ENCODE data around the gene KLF14. TPM values are rescaled to one million over a fixed set of nuclear protein-coding genes. Genes with fewer than 3 reads are reported as not detected.

KLF14 gene
- total RNA-seq, 4 donors from 2014 or later = 0.40 to 0.42 TPM; not detected in 2

DNA sequence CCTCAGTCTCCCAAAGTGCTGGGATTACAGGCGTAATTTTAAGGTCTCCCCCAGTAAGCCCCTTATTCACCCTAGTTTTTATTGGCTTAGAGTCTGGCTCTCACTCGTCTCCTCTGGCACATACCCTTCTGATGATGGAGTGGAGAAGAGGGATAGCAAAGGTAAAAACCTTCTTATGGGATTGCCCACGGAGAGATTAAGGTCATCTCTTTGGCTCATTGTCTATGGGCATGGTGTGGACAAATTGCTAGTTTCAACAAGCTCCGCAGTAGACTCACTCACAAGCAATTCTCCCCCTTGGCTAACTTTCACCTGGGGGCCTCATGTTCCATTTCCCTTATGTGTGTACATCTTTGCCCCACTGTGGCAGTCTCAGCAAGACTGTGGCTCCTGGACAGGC is 25.2 kb downstream of the KLF14 start:
- Histone ChIP-seq H3K4me1 (no peaks in the 10 kb centered on the region), H3K36me3 (no peaks in the 10 kb centered on the region), H3K27me3 (peaks cover 9% of the 10 kb centered on the region), H3K27ac (no peak overlapping the region), H3K4me3 (no peak overlapping the region), H3K9me3 (no peaks in the 10 kb centered on the region)
- WGBS = 95% methylated on average over 4 of the region's 4 CpGs
- no peak for DNase-seq (ENCODE audit: low spot score in 2 of 2)
- TF ChIP-seq POLR2A (IDR thresholded peaks at IDR 0.05) (no peak), POLR2AphosphoS5 (IDR thresholded peaks at IDR 0.05) (no peak), EP300 (IDR thresholded peaks at IDR 0.05) (no peak)
- TF ChIP-seq, protein P1, sequence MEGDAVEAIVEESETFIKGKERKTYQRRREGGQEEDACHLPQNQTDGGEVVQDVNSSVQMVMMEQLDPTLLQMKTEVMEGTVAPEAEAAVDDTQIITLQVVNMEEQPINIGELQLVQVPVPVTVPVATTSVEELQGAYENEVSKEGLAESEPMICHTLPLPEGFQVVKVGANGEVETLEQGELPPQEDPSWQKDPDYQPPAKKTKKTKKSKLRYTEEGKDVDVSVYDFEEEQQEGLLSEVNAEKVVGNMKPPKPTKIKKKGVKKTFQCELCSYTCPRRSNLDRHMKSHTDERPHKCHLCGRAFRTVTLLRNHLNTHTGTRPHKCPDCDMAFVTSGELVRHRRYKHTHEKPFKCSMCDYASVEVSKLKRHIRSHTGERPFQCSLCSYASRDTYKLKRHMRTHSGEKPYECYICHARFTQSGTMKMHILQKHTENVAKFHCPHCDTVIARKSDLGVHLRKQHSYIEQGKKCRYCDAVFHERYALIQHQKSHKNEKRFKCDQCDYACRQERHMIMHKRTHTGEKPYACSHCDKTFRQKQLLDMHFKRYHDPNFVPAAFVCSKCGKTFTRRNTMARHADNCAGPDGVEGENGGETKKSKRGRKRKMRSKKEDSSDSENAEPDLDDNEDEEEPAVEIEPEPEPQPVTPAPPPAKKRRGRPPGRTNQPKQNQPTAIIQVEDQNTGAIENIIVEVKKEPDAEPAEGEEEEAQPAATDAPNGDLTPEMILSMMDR (IDR thresholded peaks at IDR 0.05) = no peak

DNA sequence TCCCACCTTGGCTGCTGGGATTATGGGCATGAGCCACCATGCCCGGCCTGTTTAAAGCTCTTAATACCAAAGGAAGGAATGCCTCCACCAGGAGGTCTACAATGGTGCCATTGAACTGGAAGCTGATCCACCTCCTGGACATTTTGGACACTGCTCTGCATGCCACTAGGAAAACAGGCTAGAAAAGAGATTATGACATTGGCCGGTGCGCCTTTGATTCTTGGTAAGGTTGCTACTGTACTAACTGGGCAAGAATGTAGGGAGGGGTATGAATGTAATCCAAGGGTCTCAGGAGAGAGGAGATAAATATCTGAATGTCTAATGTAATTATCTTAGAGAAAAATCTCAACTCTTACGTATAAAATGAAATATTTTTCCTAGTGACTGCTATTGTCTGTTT is 26.0 kb downstream of the KLF14 start:
- no peak overlapping the region for H3K4me3 ChIP-seq
- H3K4me1 ChIP-seq = no peaks in the 10 kb centered on the region
- no peak for DNase-seq (ENCODE audit: low spot score in 2 of 2)
- TF ChIP-seq POLR2AphosphoS5 (IDR thresholded peaks at IDR 0.05) (no peak), EP300 (IDR thresholded peaks at IDR 0.05) (no peak), POLR2A (IDR thresholded peaks at IDR 0.05) (no peak)
- TF ChIP-seq, protein P1 (IDR thresholded peaks at IDR 0.05) = no peak
- no peaks in the 10 kb centered on the region for H3K36me3 ChIP-seq
- H3K27ac ChIP-seq = no peak overlapping the region
- H3K27me3 ChIP-seq = peaks cover 9% of the 10 kb centered on the region
- WGBS = 86% methylated on average over 4 of the region's 4 CpGs
- H3K9me3 ChIP-seq = no peaks in the 10 kb centered on the region

DNA sequence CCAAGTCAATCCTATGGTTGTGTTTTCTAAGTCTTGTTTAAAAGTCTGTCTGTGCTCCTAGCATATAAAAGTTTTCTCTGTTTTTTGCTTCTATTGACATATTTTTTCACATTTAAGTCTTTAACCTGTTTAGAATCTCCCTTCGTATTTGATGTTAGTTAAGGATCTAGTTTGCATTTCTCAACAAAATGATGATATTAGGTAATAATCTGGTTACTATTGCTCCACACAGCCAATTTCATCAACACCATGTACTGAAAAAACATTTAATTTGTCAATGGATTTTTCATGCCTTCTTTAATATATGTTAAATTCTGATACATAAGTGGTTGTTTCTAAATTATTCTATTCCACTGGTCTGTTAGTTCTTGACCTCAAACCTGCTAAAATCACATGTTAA is 30.2 kb downstream of the KLF14 start:
- TF ChIP-seq EP300 (IDR thresholded peaks at IDR 0.05) (no peak), POLR2A (IDR thresholded peaks at IDR 0.05) (no peak), POLR2AphosphoS5 (IDR thresholded peaks at IDR 0.05) (no peak)
- TF ChIP-seq, protein P1 (IDR thresholded peaks at IDR 0.05) = no peak
- Histone ChIP-seq H3K9me3 (no peaks in the 10 kb centered on the region), H3K36me3 (no peaks in the 10 kb centered on the region), H3K4me3 (no peak overlapping the region), H3K27ac (no peak overlapping the region), H3K27me3 (no peaks in the 10 kb centered on the region), H3K4me1 (no peaks in the 10 kb centered on the region)
- 89% methylated on average over 1 of the region's 1 CpG for WGBS
- DNase-seq (ENCODE audit: low spot score in 2 of 2) = no peak

DNA sequence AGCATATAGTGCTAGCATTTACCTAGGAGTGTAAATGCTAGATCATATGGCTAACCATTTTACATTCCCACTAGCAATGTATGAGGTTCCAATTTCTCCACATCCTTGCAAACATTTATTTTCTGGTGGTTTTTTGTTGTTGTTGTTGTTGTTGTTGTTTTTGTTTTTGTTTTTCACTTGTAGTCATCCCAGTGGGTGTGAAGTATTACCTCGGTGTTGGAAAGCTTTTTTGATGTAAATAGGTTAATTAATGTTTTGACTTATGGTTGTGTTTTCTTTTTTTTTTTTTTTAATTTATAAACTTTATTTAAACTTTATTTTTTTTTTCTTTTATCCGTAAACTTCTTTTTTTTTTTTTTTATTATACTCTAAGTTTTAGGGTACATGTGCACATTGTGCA is 32.4 kb downstream of the KLF14 start:
- Histone ChIP-seq H3K4me1 (no peaks in the 10 kb centered on the region), H3K36me3 (no peaks in the 10 kb centered on the region), H3K27me3 (no peaks in the 10 kb centered on the region), H3K4me3 (no peak overlapping the region), H3K27ac (no peak overlapping the region), H3K9me3 (no peaks in the 10 kb centered on the region)
- no peak for DNase-seq (ENCODE audit: low spot score in 2 of 2)
- 97% methylated on average over 2 of the region's 2 CpGs for WGBS
- TF ChIP-seq EP300 (IDR thresholded peaks at IDR 0.05) = no peak
- TF ChIP-seq, protein P1 (IDR thresholded peaks at IDR 0.05) = no peak
- no peak for TF ChIP-seq POLR2A (IDR thresholded peaks at IDR 0.05)
- no peak for TF ChIP-seq POLR2AphosphoS5 (IDR thresholded peaks at IDR 0.05)

DNA sequence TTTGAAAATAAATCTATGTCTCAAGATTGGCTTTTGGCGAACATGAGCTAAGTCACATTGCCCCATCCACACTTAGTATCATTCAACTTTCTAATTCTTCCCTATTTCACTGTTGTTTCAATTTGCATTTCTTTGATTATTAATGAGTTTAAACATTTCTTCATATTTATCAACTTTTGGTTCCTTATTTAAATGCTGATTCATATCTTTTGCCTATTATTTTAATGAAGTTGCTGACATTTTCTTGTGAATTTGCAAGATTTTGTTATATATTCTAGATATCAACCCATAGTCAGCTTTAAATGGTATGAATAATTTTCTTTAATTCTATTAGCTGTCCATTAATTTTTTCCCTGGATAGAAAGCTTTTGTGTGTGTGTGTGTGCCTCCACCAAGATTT is 33.2 kb downstream of the KLF14 start:
- no peaks in the 10 kb centered on the region for H3K27me3 ChIP-seq
- no peak for DNase-seq (ENCODE audit: low spot score in 2 of 2)
- no peaks in the 10 kb centered on the region for H3K36me3 ChIP-seq
- WGBS = 95% methylated on average over 1 of the region's 1 CpG
- H3K4me1 ChIP-seq = no peaks in the 10 kb centered on the region
- H3K4me3 ChIP-seq = no peak overlapping the region
- no peak overlapping the region for H3K27ac ChIP-seq
- H3K9me3 ChIP-seq = no peaks in the 10 kb centered on the region
- TF ChIP-seq EP300 (IDR thresholded peaks at IDR 0.05) (no peak), POLR2AphosphoS5 (IDR thresholded peaks at IDR 0.05) (no peak), POLR2A (IDR thresholded peaks at IDR 0.05) (no peak)
- TF ChIP-seq, protein P1 (IDR thresholded peaks at IDR 0.05) = no peak

Data from suprapubic skin (tissue), 4 donors.